ENCODE measurements around the gene SPAG16. TPM values are rescaled to one million over a fixed set of nuclear protein-coding genes. Genes with fewer than 3 reads are reported as not detected.

Gene SPAG16
- total RNA-seq, 1 donor from 2014 or later = 18.7 TPM

- H3K36me3 Mint-ChIP-seq (ENCODE audit: low read depth) = peaks cover 2% of the 10 kb centered on the region
- no peak for DNase-seq (ENCODE audit: low spot score)
- no peak overlapping the region for H3K27ac Mint-ChIP-seq (ENCODE audit: unreplicated experiment)
- H3K27me3 Mint-ChIP-seq (ENCODE audit: low read depth) = no peaks in the 10 kb centered on the region
- peaks cover 24% of the 10 kb centered on the region for H3K4me1 Mint-ChIP-seq (ENCODE audit: low read depth)
- H3K4me3 Mint-ChIP-seq (ENCODE audit: unreplicated experiment) = no peak overlapping the region
- H3K9me3 Mint-ChIP-seq (ENCODE audit: low read depth) = peaks cover 14% of the 10 kb centered on the region
- TF ChIP-seq CTCF (IDR thresholded peaks at IDR 0.05) = no peak
Measured at GRCh38 chr2:213279971-213280370, 4.3 kb upstream of the SPAG16 start.

- no peak for DNase-seq (ENCODE audit: low spot score)
- peaks cover 36% of the 10 kb centered on the region for H3K4me1 Mint-ChIP-seq (ENCODE audit: low read depth)
- no peak for TF ChIP-seq CTCF (IDR thresholded peaks at IDR 0.05)
- peaks cover 2% of the 10 kb centered on the region for H3K36me3 Mint-ChIP-seq (ENCODE audit: low read depth)
- no peak overlapping the region for H3K27ac Mint-ChIP-seq (ENCODE audit: unreplicated experiment)
- H3K27me3 Mint-ChIP-seq (ENCODE audit: low read depth) = no peaks in the 10 kb centered on the region
- no peak overlapping the region for H3K4me3 Mint-ChIP-seq (ENCODE audit: unreplicated experiment)
- peaks cover 14% of the 10 kb centered on the region for H3K9me3 Mint-ChIP-seq (ENCODE audit: low read depth)
Measured at GRCh38 chr2:213281156-213281555, 3.1 kb upstream of the SPAG16 start.

- Mint-ChIP-seq H3K9me3 (ENCODE audit: low read depth) (no peaks in the 10 kb centered on the region), H3K27ac (ENCODE audit: unreplicated experiment) (no peak overlapping the region), H3K27me3 (ENCODE audit: low read depth) (no peaks in the 10 kb centered on the region), H3K36me3 (ENCODE audit: low read depth) (no peaks in the 10 kb centered on the region), H3K4me1 (ENCODE audit: low read depth) (peaks cover 42% of the 10 kb centered on the region), H3K4me3 (ENCODE audit: unreplicated experiment) (peak overlapping the region; percentile 11)
- no peak for TF ChIP-seq CTCF (IDR thresholded peaks at IDR 0.05)
- no peak for DNase-seq (ENCODE audit: low spot score)
Measured at GRCh38 chr2:213285404-213285803, 1.1 kb downstream of the SPAG16 start.

- no peak for TF ChIP-seq CTCF (IDR thresholded peaks at IDR 0.05)
- Mint-ChIP-seq H3K4me1 (ENCODE audit: low read depth) (peaks cover 39% of the 10 kb centered on the region), H3K27ac (ENCODE audit: unreplicated experiment) (no peak overlapping the region), H3K4me3 (ENCODE audit: unreplicated experiment) (no peak overlapping the region), H3K9me3 (ENCODE audit: low read depth) (no peaks in the 10 kb centered on the region), H3K36me3 (ENCODE audit: low read depth) (no peaks in the 10 kb centered on the region), H3K27me3 (ENCODE audit: low read depth) (no peaks in the 10 kb centered on the region)
- no peak for DNase-seq (ENCODE audit: low spot score)
Measured at GRCh38 chr2:213286161-213286560, 1.9 kb downstream of the SPAG16 start.

- no peak overlapping the region for H3K4me3 Mint-ChIP-seq (ENCODE audit: unreplicated experiment)
- no peak for TF ChIP-seq CTCF (IDR thresholded peaks at IDR 0.05)
- H3K36me3 Mint-ChIP-seq (ENCODE audit: low read depth) = no peaks in the 10 kb centered on the region
- H3K27me3 Mint-ChIP-seq (ENCODE audit: low read depth) = no peaks in the 10 kb centered on the region
- H3K27ac Mint-ChIP-seq (ENCODE audit: unreplicated experiment) = no peak overlapping the region
- H3K9me3 Mint-ChIP-seq (ENCODE audit: low read depth) = no peaks in the 10 kb centered on the region
- DNase-seq (ENCODE audit: low spot score) = no peak
- H3K4me1 Mint-ChIP-seq (ENCODE audit: low read depth) = peaks cover 24% of the 10 kb centered on the region
Measured at GRCh38 chr2:213288913-213289700, 4.8 kb downstream of the SPAG16 start.
